HepG2 (cell line): Measurements from ENCODE around the gene MRPL14. TPM values are rescaled to one million over a fixed set of nuclear protein-coding genes. Genes with fewer than 3 reads are reported as not detected.

Source experiments
- ATF4 ChIP-seq, 2 experiments: fragments of 450-650 bp in 1 of 2; sonication (generic) in 1 of 2; formaldehyde crosslinking; IDR thresholded peaks; 2 replicates each; pipeline versions ENCODE4 v1.5.0 to v1.8.0; 2020 to 2022; ENCODE audit warnings: mild to moderate bottlenecking in 1 of 2, missing genetic modification reagents in 1 of 2
- CBX5 ChIP-seq: sonication (generic); formaldehyde crosslinking; IDR thresholded peaks from 2 replicates; pipeline ENCODE4 v1.4.0; 2020; ENCODE audit warnings: missing genetic modification reagents, borderline replicate concordance
- CEBPB ChIP-seq: IDR thresholded peaks from 2 replicates; pipeline ENCODE4 v1.6.1; 2011; ENCODE audit warnings: low read depth, low read length, improper control_type of control experiment, borderline replicate concordance
- CSRNP1 ChIP-seq: sonication (generic); formaldehyde crosslinking; IDR thresholded peaks from 2 replicates; pipeline ENCODE4 v1.8.1; 2023; ENCODE audit warnings: mild to moderate bottlenecking, missing genetic modification reagents
- FIP1L1 ChIP-seq: fragments of 200-400 bp; formaldehyde crosslinking; IDR thresholded peaks from 2 replicates; pipeline ENCODE4 v1.6.1; 2018; ENCODE audit warnings: low read depth, mild to moderate bottlenecking, low read length, moderate library complexity, borderline replicate concordance; ENCODE audit not compliant: insufficient read depth
- GATAD1 ChIP-seq: IDR thresholded peaks from 2 replicates; pipeline ENCODE4 v1.6.1; 2016; ENCODE audit warnings: missing genetic modification reagents, missing compliant biosample characterization
- LBX2 ChIP-seq: sonication (generic); formaldehyde crosslinking; IDR thresholded peaks from 2 replicates; pipeline ENCODE4 v1.5.0; 2020; ENCODE audit warnings: missing genetic modification reagents, mild to moderate bottlenecking, borderline replicate concordance
- MAFG ChIP-seq: sonication (generic); formaldehyde crosslinking; IDR thresholded peaks from 2 replicates; pipeline ENCODE4 v1.5.1; 2020; ENCODE audit warnings: mild to moderate bottlenecking, missing genetic modification reagents
- MAZ ChIP-seq, 2 experiments: sonication (generic) in 1 of 2; formaldehyde crosslinking in 1 of 2; IDR thresholded peaks; 2 replicates each; pipeline versions ENCODE4 v1.5.0 to v1.6.1; 2012 to 2020; ENCODE audit warnings: low read depth in 2 of 2, mild to moderate bottlenecking in 2 of 2, borderline replicate concordance in 1 of 2, improper control_type of control experiment in 1 of 2, low read length in 1 of 2, missing genetic modification reagents in 1 of 2, moderate library complexity in 1 of 2
- PREB ChIP-seq: sonication (generic); formaldehyde crosslinking; IDR thresholded peaks from 2 replicates; pipeline ENCODE4 v1.4.0; 2020; ENCODE audit warnings: missing genetic modification reagents
- SMAD9 ChIP-seq: sonication (generic); formaldehyde crosslinking; IDR thresholded peaks from 2 replicates; pipeline ENCODE4 v1.5.1; 2020; ENCODE audit warnings: mild to moderate bottlenecking, missing genetic modification reagents
- SP1 ChIP-seq, 2 experiments: fragments of 450-650 bp in 1 of 2; sonication (generic) in 1 of 2; formaldehyde crosslinking in 1 of 2; IDR thresholded peaks; 2 replicates each; pipeline versions ENCODE4 v1.4.0 to v1.6.1; 2016 to 2020; ENCODE audit warnings: missing genetic modification reagents in 1 of 2
- ZNF317 ChIP-seq: sonication (generic); formaldehyde crosslinking; IDR thresholded peaks from 2 replicates; pipeline ENCODE4 v1.5.0; 2020; ENCODE audit warnings: mild to moderate bottlenecking, missing genetic modification reagents
- ZNF407 ChIP-seq: sonication (generic); formaldehyde crosslinking; IDR thresholded peaks from one replicate; pipeline ENCODE4 v1.5.1; 2020; ENCODE audit warnings: mild to moderate bottlenecking, missing genetic modification reagents; ENCODE audit errors: not compliant biosample characterization
- ZNF496 ChIP-seq: sonication (generic); formaldehyde crosslinking; IDR thresholded peaks from 2 replicates; pipeline ENCODE4 v1.8.1; 2023; ENCODE audit warnings: mild to moderate bottlenecking, moderate library complexity, missing genetic modification reagents; ENCODE audit not compliant: insufficient replicate concordance
- ZNF564 ChIP-seq: sonication (generic); formaldehyde crosslinking; IDR thresholded peaks from 2 replicates; pipeline ENCODE4 v1.8.1; 2023; ENCODE audit warnings: mild to moderate bottlenecking, missing genetic modification reagents
- ZSCAN9 ChIP-seq: IDR thresholded peaks from 2 replicates; pipeline ENCODE4 v1.6.1; 2016; ENCODE audit warnings: borderline replicate concordance
- polyA plus RNA-seq, 8 experiments: library from polyadenylated mRNA; depleted of rRNA in 3 of 8; stranded (reverse) in 7 of 8; unstranded in 1 of 8; fragments of >200 nt; fragmentation: Illumina TruSeq in 4 of 8; extraction: Trizol in 4 of 8; gene quantifications; 2 replicates each; pipeline versions ENCODE4 v1.2.1 to v1.2.3, GENCODE V29; 2011 to 2016; ENCODE audit warnings: low read depth in 4 of 8, missing spikeins in 1 of 8, mixed read lengths in 1 of 8; ENCODE audit not compliant: insufficient read depth in 1 of 8
- total RNA-seq, 5 experiments: library from RNA; depleted of rRNA; stranded (reverse); fragments of >200 nt; fragmentation: Illumina TruSeq; extraction: Trizol; gene quantifications; 2 replicates each; pipeline ENCODE4 v1.2.3, GENCODE V29; 2016; ENCODE audit warnings: low read depth in 1 of 5

The MRPL14 gene
- total and polyA plus RNA-seq, 2 of the 13 experiments (the other 11 are each of a cell fraction or from before 2014, with no cell fraction given) = 157 to 178 TPM

GRCh38 chr6:44096612-44097011 lies 30.6 kb downstream of the MRPL14 start (continued):
- TF ChIP-seq ZSCAN9 (CRISPR knock-in tag) = no peak
- TF ChIP-seq SP1 (IDR thresholded peaks at IDR 0.05) = no peak
- TF ChIP-seq SP1 (CRISPR knock-in tag; IDR thresholded peaks at IDR 0.05) = no peak
- peak; percentile 64; the same call in 1 of the 2 replicates for TF ChIP-seq CEBPB
- no peak for TF ChIP-seq LBX2 (CRISPR knock-in tag)
- no peak for TF ChIP-seq ZNF564 (CRISPR knock-in tag)
- no peak for TF ChIP-seq FIP1L1
- TF ChIP-seq PREB (CRISPR knock-in tag) = no peak
- TF ChIP-seq SMAD9 (CRISPR knock-in tag) = no peak
- no peak for TF ChIP-seq ZNF496 (CRISPR knock-in tag)
- peak; percentile 50 for TF ChIP-seq GATAD1 (CRISPR knock-in tag)
- no peak for TF ChIP-seq CSRNP1
- TF ChIP-seq MAZ (IDR thresholded peaks at IDR 0.05; ENCODE audit: borderline replicate concordance, low read depth, low read length) = no peak
- no peak; the same call in 1 of the 2 replicates for TF ChIP-seq MAZ (CRISPR knock-in tag; IDR thresholded peaks at IDR 0.05; ENCODE audit: low read depth)
- TF ChIP-seq MAFG = no peak
- no peak for TF ChIP-seq ZNF317 (CRISPR knock-in tag)
- peak; percentile 83; the same call in 1 of the 2 replicates for TF ChIP-seq CBX5 (CRISPR knock-in tag)
- no peak for TF ChIP-seq ZNF407 (CRISPR knock-in tag)
- no peak for TF ChIP-seq ATF4 (CRISPR knock-in tag; IDR thresholded peaks at IDR 0.05)
